ENCODE measurements around the gene C5orf15.
A peak's percentile ranks its signal among the peaks of the same experiment; 100 is the strongest.
"Not testable (repeated sequence)": the region's sequence is repeated elsewhere in the genome, so short reads cannot be mapped to it uniquely, and the experiment has no call there.

The C5orf15 gene

GRCh38 chr5:133994297-133994989 is 26.0 kb upstream of the C5orf15 start:
- DNase-seq (ENCODE audit: low read depth): no peak

DNA sequence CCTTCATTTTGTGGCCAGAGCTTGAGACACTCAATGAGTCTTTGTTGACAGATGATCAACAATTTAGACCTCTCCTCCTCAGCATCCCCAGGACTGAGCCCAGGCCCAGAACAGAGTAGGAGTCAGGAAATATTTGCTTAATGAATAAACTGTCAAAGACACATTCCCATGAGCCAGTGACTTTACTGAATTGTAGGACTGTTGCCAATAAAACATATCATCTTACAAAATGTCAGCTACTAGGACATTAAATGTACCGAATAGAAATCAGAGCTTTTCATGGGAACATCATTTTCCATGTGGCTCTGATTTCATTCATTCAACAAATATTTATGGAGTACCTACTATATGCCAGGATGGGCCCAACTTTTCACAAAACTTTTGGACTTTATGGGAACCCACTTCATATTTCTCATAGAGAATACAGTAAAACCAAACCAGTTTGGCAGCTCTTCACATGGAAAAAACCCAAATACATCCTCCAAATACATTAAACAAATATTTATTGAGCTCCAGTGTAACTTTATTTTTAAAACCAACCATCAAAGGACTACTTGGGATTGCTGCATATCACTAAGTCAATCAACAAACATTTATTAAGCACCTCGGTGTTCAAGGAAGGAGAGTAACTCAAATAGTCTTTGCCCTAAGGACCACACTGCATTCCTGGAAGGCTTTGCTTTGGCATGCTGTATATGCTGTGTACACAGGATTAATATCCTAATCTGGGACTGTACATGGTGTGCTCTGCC is 24.9 kb upstream of the C5orf15 start:
- no peak for DNase-seq (ENCODE audit: low read depth)

GRCh38 chr5:133992429-133993155 is 24.2 kb upstream of the C5orf15 start:
- no peak for DNase-seq (ENCODE audit: low read depth)

DNA sequence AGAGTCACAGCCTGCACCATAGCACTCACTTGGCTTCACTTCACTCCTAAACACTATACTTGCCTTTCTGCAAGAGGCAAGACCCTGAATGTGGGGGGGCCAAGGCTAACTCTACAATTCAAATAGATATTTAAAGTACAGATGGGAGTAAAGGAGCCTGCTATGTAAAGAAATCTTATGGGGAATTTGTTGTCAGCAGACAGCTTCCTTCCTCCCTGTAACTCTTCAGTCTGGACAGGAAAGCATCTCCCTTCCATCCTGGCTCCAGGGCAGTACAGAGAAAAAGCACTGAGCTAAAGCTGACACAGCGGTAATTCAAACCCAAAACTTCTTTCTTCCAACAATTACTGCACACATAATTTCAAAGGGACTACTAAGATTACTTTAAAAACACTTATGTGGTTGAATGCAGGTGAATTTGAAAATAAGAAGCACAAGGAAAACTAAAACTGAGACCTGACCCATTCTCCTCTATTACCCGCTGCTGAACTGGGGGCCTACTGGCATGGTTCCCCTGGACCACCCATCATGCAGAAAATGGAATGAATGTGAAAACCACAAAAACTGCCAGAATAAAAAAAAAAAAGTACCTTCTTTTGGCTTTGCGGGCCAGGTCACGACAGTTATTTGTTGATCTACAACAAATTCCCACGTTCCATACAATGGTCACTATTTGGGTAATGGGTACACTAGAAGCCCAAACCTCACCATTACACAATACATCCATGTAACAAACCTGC is 22.9 kb upstream of the C5orf15 start:
- no peak for DNase-seq (ENCODE audit: low read depth)

- DNase-seq (ENCODE audit: low read depth): no peak
These were observed 22.0 kb upstream of the C5orf15 start for GRCh38 chr5:133990396-133990795.

GRCh38 chr5:133985540-133986180 is 17.2 kb upstream of the C5orf15 start:
- DNase-seq (ENCODE audit: low read depth): no peak

- DNase-seq (ENCODE audit: low read depth): no peak
These were observed 15.2 kb upstream of the C5orf15 start for GRCh38 chr5:133983674-133984073.

GRCh38 chr5:133981714-133982113 is 13.3 kb upstream of the C5orf15 start:
- DNase-seq (ENCODE audit: low read depth): no peak

DNA sequence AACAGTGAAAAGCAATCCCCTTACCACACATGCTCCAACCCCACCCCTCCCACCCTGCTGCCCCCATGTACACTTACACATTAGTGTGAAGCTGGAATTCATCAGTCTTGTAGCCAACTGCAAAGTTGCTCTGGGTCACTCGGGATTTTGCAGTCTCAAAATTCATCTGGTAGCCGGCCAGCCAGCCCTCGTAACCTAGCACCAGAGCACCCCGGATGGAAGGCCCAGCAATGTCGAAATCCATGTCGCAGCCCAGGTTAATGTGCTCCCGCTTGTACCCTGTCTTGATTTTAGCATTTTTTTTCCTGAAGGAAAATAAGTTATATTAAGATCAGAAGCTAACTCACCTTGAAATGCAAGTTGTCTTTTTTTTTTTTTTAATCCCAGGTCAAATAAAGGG is 12.2 kb upstream of the C5orf15 start:
- no peak for DNase-seq (ENCODE audit: low read depth)

DNA sequence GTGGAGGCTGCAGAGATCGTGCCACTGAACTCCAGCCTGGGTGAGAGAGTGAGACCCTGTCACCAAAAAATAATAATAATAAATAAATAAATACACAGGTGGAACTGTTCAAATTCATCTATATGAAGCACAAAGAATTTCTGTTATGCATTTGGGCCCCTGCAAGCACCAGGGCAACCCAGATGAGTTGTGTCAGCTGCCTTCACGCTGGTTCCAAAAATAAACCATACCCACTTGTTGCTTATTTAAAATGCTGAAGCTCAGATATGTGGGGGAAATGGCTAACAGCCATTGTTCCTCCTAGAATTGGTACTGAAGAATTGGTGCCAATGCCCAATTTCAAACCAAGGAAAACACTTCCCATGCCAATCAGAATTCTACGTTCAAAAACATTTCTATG is 10.5 kb upstream of the C5orf15 start:
- DNase-seq (ENCODE audit: low read depth): no peak

GRCh38 chr5:133977858-133978257 is 9.4 kb upstream of the C5orf15 start:
- DNase-seq (ENCODE audit: low read depth): no peak

GRCh38 chr5:133977161-133977787 is 8.8 kb upstream of the C5orf15 start:
- DNase-seq (ENCODE audit: low read depth): no peak

DNA sequence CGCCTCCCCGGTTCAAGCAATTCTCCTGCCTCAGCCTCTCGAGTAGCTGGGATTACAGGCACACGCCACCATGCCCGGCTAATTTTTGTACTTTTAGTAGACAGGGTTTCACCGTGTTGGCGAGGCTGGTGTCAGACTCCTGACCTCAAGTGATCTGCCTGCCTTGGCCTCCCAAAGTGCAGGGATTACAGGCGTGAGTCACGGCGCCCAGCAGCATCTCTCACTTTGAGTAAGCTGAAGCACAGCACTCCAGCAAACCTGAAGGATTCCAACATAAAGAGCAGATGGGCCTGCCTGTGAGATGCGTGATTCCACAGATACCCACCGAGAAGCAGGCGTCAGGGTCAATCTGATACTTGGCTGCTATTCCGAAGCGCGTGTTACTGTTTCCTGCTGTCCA is 7.1 kb upstream of the C5orf15 start:
- not testable (repeated sequence) for DNase-seq (ENCODE audit: low read depth)

DNA sequence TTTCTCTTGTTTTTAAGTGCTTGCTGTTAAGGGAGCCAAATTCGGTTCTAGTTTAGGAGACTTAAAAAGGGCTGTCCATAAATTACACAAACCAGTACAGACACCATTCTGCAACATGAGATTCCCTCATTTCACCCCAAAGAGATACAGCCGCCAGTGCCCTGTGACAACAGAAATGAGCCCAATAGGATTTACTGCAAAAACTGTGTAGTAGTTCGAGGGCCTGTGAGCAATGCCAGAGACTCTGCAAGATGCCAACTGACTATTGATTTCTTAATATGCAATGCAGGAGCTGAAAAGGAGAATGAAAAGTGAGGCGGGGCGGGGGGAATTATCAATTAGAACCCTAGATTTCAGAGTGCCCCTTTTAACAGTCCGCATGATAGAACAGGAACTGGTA is 5.7 kb upstream of the C5orf15 start:
- DNase-seq (ENCODE audit: low read depth): no peak

DNA sequence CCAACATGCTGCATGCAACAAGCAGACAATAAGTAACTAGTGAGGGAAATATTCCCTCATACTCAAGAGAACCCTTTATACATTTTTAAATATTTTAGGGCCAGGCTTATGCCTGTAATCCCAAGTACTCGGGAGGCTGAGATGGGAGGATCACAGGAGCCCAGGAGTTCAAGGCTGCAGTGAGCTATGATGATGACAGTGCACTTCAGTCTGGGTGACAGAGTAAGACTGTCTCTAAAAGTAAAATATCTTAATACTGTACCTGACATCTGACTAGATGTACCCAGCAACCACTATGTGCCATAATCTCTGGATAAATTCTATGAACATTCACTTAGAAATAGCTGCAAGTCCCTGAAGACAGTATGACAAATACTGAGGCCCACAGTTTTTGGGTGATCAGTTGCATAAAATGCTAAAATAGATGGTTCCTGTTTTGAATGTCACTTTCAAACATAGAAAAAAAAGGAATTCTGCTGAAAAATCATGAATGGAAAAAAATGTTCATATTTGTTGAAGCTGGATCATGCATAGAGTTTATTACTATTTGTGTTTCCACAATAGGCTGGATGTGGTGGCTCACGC is 2.0 kb upstream of the C5orf15 start:
- no peak for DNase-seq (ENCODE audit: low read depth)

- DNase-seq (ENCODE audit: low read depth): no peak
These were observed 1.4 kb upstream of the C5orf15 start for GRCh38 chr5:133969654-133970324.

DNA sequence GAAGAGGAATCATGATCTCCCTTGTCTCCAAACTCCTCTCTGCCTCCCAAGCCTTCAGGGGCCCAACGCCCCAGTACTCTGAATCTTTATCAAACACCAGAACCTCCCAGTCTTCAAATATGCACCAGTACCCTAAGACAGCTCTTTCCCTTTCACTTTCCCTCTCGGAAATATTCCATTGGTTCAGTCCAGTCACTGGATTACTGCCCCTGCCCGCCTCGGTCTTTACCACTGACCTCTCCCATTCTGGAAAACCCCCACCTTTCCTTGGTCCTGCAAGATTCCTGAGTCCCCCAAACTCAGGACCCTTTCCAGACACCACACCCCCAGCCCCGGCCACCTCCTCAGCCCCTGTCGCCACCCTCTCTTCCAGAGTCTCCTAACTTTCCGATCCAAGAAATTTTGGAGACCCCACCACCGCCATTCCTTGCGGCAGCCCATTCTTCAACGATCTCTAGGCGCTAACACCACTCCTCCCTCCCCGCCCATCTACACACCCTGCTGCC is 674 bp downstream of the C5orf15 start:
- peak; percentile 6 for DNase-seq (ENCODE audit: low read depth)

GRCh38 chr5:133967124-133967523 is 1.3 kb downstream of the C5orf15 start:
- no peak for DNase-seq (ENCODE audit: low read depth)

- DNase-seq (ENCODE audit: low read depth): no peak
These were observed 2.3 kb downstream of the C5orf15 start for GRCh38 chr5:133966090-133966489.

GRCh38 chr5:133963493-133964128 is 4.8 kb downstream of the C5orf15 start:
- no peak for DNase-seq (ENCODE audit: low read depth)

Measured in activated T-cell treated with anti-CD3 and anti-CD28 coated beads for 24 hours (primary cell).